Activated CD4-positive, alpha-beta T cell treated with anti-CD3 and anti-CD28 coated beads, Interleukin-2, amount 50 U/mL, for 1 hour (primary cell): ENCODE results near the gene ZMYND8.
"Not testable (repeated sequence)": the region's sequence is repeated elsewhere in the genome, so short reads cannot be mapped to it uniquely, and the experiment has no call there.

ENCODE experiments used
- DNase-seq: peaks from one replicate; pipeline ENCODE4 v3.0.0-alpha.2; 2020

The ZMYND8 gene

DNA sequence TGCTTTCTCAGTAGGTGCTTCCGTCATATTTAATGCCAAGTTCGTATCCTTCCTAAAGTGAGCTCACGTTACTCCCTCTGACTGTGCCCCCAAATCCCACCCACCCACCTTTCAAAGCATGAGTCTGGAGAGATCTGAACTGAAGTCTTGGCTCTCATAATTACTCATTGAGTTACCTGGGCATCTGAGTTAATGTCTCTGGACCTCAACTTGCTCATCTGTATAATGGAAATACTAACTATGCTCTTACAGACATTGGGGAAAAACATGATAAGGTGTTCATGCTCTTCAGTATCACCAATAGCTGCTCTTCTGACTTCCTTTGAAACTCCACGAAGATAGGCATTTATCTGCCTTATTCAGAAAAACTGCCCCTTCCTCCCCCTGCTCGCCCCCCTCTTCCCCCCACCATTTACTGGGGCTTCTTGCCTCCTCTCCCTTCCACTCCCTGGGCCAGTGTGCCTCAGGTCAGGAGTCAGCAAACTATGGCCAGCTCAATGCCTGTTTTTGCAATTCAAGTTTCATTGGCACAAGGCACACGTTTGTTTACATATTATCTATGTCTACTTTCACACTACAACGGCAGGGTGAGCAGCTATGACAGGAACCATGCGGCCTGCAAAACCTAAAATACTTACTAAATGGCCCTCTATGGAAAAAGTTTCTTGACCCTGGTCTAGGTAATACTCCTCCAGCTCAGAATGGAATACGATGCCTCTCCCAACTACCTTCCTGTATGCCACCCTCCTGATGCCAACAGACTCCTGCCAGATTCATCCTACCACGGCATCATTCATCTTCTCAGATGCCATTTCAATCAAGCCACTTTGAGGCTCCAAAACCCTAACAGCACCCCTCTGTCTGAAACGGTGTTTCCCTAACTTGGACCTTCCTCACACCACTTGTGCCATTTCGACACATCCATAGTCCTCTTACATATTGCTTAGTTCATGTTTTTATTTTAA, 138.7 kb downstream of the ZMYND8 start:
- no peak for DNase-seq

DNA sequence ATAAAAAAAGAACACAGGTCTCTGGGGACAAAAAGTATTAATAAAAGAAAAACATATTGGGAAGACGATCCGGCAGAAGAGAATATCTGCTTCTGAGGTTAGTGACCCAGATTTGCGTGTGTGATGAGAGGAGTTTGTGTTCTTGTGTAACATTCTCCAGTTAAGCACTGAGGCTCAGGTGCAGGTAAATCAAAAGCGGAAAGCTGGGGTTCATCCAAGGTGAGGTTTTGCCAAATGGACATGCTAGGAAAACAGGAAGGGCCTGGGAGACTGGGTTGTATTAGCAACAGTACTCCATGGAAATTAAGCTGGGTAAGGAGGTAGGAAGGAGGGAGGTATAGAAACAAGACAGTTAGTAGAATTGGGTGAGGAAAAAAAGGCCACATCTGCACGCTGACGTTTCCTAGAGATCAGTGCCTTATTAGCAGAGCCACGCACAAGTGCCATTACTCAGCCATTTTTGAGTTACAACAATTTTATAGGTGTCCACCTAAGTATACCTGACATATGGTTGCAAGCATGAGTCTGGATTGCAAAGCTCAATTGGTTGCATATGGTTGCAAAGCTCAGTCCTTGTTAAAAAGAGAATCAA, 139.6 kb downstream of the ZMYND8 start:
- no peak for DNase-seq

DNA sequence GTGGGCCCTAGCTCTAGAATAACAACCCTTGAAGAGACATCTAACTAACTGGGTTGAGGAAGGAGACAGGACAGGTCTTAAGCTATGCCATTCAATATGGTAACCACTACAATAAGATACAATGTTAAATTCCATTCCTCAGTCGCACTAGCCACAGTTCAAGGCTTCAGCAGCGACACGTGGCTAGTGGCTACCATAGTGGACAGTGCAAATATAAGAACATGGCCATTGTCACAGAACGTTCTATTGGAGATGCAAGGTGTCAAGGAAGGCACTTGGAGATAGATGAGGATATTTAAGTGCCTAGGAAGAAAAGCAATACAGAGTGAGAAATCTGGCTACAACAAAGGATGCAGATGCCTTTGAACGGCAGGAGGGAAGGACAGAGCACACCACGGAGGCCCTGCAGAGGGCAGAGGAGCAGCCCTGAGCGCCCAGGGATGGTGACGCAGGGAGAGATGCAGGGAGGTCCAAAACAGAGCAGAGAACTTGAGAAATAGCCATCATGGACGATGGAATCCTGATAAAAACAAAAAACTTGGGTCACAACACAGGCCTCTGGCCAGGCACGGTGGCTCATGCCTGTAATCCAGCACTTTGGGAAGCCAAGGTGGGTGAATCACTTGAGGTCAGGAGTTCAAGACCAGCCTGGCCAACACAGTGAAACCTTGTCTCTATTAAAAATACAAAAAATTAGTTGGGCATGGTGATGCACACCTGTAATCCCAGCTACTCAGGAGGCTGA, 140.7 kb downstream of the ZMYND8 start:
- no peak for DNase-seq

DNA sequence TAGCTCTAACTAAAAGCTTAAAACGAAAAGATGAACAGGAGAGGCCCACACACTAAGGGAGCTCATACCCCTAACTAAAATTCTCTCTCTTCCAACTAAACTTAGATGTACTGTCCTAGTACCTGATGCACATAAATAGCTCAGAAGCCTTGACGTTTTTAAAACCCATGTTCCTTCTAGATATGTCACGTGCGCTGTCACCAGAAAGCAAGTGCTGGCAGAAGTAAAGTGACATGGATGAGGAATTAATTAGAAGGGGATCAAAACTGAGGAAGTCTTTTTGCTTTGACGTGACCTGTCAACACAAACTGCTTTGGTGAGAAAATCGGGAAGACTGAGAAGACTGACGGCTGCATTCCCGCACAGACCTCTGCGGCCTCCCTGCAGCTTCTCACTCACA, 142.5 kb downstream of the ZMYND8 start:
- DNase-seq = no peak

DNA sequence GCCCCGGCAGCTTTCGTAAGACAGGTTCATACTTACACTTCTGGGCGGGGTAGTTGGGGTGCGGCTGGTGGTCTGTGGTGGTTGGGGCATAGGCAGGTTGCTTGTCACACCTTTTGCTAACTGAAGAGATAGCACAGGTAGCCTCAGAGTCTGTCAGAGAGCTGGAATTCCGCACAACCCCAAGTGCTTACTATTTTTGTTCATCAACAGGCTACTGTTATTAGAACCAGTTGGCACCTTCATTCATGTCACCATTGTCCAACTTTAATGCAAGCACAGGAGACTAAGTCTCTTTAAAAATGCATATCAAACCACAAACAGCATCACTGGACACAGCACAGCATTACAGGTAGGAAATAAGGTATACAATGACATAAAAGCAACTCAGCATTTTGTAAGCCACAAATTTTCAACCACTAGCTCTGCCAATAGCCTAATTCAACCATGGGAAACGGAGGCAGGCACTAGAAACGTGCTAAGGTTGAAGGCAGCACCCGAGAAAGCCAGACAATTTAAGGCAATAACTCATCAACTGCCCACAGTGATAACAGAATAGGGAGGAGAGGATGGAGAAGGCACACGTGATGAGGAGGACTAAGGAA, 143.8 kb downstream of the ZMYND8 start:
- no peak for DNase-seq

DNA sequence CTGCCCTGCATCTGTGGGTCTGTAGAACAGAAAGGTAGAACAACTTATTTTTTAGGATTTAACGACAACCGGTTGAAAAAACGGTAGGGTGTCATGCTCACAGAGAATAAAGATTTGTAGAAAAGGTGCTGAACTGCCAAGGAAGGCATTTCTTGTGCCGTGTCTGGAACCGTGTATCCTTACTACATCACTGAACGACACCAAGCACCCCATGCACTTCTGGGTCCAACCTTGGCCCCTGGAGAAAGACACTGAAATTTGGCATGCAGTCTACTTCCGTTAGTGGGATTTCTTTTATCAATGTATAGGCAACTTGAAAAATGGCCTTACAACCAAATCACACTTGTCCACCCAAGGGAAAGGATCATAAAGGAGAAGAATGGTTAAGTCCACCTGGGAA, 145.5 kb downstream of the ZMYND8 start:
- DNase-seq = no peak

DNA sequence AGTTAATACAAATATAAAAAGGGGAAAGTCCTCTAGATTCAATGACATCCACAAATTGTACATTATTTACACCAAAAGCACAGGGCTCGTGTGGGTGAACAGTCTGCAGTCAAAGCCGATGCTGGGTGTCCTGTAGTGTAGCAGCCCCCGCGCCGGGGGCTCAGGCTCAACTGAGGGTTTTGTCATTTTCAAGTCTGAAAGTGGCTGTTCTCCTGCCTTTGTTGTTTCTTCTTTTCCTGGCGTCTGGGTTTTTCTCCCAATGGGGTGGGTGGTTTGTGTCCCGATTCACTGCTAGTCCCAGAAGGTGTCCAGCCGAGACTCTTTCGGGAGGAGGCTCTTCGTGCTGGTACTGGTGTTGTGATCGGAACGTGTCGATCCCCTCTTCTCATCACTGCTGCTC, 146.0 kb downstream of the ZMYND8 start:
- DNase-seq = no peak

DNA sequence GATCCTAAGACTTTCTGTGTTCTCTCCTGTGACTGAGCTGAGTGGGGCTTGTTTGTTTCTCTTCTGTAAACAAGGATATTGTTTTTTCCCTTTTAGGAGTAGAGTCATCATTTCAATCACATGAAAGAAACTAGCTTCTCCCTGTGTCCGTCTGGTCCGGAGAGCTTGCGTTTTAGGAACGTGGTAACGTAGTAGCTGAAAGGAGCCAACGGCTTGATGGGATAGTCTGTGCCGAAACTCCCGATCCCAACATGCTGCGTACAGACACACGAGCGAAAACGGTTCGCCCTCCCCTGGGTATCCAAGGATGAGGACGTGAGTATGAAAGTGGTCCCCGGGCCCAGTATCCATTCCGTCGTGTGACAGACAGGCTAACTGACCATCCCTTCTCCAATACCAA, 146.5 kb downstream of the ZMYND8 start:
- DNase-seq = no peak

DNA sequence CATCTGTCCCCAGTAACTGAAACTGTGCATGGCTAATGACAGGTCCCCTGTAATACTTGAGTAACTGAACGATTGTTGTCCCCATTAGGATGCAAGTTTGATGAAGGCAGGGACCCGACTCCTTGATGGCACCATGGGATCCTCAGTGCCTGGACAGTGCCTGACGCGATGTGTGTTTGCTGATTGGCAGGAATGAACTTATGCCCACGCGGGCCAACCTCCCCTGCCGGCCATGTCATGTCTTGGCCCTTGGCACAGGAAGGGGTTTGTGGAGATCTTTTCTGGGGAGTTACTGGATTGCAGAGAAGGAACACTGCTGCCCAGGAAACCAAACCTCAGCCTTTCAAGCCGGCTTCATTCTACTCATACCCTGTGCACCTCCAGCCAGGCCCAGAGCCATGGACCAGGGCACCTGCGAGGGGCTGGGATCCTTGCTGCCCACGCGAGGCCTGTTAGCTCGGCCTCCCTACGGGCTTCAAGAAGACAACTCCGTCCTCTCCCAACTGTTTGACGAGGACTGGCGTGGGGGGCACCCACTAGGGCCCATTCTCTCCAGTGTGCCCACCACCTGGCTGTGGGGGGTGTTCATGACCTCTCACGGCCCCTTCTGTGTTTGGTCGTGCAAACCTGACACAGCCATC, 147.8 kb downstream of the ZMYND8 start:
- DNase-seq = no peak

DNA sequence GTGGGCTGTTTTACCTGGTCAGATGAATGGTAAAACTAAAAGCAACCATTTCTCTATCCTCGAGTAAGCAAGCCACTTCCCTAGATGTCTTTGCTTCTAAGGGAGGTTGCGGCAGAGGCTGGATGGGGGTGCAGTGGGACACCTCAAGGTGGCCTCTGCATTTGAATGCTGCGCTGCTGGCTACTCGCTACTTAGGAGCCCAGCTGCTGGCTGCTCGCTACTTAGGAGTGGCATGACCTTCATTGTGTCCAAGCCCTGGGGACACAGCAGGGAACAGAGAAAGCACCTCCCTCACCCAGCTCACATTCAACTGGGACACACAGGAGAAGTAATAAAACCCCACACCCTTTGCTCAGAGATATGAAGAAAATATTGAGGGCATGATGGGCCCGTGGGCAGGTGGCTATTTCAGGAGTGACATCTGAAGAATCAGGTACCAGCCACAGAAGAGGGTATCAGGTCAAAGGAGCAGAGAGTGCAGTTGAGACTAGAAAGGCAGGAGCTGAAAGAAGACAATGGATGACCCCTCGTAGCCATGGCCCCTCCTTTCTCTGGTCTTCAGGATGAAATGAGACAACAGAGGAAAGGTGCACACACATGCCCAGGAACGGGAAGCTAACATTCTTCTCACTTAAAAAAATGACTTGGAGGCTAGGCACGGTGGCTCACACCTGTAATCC, 149.4 kb downstream of the ZMYND8 start:
- no peak for DNase-seq

DNA sequence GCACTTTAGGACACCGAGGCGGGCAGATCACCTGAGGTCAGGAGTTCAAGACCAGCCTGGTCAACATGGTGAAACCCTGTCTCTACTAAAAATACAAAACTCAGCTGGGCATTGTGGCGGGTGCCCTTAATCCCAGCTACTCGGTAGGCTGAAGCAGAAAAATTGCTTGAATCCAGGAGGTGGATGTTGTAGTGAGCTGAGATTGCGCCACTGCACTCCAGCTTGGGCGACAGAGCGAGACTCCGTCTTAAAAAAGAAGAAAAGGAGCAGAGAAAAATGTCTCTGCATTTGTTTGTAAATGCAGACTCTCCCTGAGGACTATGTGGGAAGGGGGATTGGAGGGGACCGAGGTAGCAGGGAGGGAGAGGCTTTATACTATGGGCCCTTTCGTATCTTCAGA, 149.9 kb downstream of the ZMYND8 start:
- not testable (repeated sequence) for DNase-seq

DNA sequence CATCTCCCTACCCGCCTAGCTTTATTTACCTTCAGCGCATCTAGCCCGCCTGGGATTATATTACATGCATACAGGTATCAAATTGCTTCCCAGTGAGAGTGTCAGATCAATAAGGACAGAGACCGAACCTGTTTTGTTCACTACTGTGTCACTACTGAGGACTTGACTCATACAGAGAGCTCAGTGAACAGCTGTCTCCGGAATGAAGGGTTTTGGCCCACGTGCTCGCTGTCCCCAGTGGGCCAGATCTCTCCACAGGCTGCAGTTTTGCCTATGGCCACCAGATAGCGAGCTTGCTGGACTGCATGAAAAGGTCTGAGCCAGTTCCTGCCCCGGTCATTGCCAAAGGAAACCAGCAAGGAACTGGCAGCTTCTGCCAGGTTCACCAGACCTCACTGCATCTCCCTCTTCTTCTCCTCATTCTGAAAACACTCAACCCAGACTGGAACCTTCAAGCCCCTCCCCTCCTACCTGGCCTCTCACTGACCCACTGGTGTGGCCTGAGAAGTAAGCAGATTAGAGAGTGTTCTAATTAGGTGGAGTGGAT, 150.8 kb downstream of the ZMYND8 start:
- no peak for DNase-seq

DNA sequence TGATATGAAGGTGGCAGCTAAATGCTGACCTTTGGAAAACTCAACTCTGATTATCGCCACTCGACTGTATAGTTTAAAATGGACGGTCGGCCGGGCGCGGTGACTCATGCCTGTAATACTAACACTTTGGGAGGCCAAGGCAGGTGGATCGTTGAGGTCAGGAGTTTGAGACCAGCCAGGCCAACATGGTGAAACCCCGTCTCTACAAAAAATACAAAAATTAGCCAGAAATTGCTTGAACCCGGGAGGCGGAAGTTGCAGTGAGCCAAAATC, 151.7 kb downstream of the ZMYND8 start:
- DNase-seq = not testable (repeated sequence)

DNA sequence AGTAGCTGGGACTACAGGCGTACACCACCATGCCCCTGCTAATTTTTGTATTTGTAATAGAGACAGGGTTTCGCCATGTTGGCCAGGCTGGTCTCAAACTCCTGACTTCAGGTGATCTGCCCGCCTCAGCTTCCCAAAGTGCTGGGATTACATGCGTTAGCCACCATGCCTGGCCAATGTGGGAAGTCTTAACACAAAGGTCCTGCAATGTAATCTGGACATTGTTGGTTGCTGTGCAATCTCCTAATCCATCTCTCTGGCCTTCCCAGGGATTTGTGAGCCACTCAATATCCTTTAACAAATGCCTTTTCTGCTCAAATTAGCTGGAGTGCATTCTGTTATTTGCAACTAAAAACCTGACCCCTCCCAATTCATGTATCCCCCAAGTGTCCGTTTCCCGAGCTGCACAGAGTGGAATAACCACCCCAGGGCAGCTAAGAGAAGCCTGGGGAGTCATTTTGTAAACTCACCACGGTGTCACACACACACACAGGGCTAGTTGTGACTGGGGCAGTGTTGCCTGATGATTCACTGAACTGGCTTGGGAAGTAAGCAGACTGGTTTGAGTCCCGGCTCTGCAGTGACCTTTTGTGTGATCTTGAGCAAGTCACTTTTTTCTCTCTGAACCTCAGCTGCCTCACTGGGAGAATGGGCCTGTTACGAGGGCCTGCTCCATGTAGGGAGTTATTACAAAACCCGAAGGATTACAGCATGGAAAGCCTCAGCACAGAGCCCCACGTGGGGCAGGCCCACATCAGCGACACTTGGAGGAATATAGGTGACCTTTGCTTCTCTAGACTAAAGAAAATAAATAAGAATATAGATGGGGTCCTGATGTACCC, 152.3 kb downstream of the ZMYND8 start:
- DNase-seq = no peak

DNA sequence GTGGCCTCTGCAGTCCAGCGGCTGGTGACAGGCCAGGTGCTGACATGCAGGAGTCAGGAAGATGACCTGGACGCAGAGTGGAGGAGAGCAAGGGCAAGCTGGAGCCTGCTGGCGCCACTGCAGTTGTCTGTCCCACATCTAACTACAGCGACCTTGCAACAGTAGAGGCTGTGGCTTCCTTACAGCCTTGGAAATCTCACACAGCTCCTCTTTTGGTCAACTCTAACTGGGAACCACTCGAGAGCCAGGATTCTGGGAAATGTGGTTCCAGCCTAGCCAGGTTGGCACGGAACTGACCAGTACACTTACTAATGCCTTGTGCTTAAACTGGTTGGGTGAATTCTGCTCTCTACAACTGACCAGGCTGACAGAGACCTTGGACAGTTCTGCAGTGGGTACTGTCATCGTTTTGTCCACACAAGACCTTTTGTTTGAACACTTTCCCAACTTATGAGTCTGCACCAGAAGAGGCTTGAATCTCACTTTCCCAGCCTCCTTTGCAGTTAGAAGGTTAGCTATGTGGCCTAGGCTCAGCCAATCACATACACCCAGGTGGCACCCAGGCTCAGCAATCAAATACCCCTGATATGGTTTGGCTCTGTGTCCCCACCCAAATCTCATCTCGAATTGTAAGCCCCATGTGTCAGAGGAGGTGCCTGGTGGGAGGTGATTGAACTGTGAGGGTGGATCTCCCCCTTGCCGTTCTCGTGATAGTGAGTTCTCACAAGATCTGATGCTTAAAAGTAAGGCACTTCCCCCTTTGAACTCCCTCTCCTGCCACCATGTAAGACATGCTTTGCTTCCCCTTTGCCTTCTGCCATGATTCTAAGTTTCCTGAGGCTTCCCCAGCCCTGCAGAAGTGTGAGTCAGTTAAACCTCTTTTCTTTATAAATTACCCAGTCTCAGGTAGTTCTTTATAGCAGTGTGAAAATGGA, 153.5 kb downstream of the ZMYND8 start:
- DNase-seq = no peak

DNA sequence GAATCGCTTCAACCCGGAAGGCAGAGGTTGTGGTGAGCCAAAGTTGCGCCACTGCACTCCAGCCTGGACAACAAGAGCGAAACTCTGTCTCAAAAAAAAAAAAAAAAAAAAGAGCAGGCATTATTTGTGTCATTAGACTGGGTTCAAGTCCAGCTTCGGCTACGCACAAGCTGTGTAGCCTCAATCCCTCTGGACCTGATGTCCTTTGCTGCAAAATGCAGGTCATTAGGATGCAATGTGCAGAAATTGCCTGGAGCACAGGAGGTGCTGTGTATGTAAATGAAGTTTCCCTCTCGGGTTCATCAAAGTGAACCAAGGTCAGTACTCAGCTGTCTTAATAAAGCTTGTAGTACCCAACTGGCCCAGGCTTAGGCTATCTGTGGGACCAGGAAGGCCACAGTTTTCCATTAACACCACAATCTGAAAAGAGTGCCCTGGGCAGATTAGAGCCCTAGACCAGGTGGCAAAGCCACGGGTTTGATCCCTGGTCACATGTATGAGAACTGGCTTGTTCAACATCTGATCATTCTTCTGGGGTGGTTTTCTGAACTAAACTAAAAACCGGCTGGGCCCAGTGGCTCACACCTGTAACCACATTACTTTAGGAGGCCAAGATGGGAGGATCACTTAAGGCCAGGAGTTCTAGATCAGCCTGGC, 155.3 kb downstream of the ZMYND8 start:
- no peak for DNase-seq

DNA sequence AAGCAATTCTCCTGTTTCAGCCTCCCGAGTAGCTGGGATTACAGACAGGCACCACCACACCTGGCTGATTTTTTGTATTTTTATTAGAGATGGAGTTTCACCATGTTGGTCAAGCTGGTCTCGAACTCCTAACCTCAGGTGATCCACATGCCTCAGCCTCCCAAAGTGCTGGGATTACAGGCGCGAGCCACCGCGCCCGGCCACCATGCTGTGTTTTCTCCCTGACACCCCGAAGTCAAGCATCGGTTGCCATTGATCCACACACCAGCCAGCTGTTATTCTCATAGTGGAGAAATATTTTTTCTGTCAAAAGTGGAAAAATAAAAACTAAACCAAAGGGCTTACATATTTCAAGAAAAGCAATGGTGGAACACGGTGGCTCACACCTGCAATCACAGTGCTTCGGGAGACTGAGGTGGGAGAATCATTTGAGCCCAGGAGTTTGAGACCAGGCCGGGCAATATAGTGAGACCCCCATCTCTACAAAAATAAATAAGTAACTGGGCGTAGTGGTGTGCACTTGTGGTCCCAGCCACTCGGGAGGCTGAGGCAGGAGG, 157.4 kb downstream of the ZMYND8 start:
- DNase-seq = no peak

DNA sequence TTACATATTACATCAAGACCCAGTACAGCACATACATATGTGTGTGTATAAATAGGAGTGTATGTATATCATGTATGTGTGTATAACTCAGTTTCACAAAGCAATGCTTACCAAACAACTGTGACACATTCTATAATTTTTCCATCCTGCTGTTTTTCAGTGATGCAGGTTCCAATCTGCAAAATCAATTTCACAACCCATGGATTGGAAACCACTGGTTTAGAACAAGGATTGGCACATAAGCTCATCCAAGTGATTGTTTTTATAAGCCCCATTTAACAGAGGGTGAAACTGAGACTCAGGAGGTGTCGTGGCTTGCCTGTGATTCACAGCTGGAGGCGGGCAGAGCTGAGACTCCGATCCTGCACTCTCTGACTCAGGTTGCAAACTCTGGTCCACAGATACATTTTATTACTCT, 158.2 kb downstream of the ZMYND8 start:
- no peak for DNase-seq
